Stomach smooth muscle (tissue), 2 donors: ENCODE measurements around the gene USP36.

Source experiments
- H3K27ac ChIP-seq: one replicate; pipeline ENCODE4 v1.7.0; 2013; ENCODE audit warnings: mild to moderate bottlenecking, low read length, inconsistent platforms
- H3K27me3 ChIP-seq, 2 donors: one replicate each; pipeline ENCODE4 v1.7.0; 2013; ENCODE audit warnings: low read length in 2 of 2; ENCODE audit not compliant: insufficient read depth in 2 of 2, control insufficient read depth in 1 of 2
- H3K36me3 ChIP-seq, 2 donors: one replicate each; pipeline ENCODE4 v1.7.0; 2013; ENCODE audit warnings: low read length in 2 of 2; ENCODE audit not compliant: control insufficient read depth in 2 of 2, insufficient read depth in 2 of 2
- H3K4me1 ChIP-seq: one replicate; pipeline ENCODE4 v1.7.0; 2013; ENCODE audit warnings: low read length; ENCODE audit not compliant: control insufficient read depth, insufficient read depth
- H3K4me3 ChIP-seq, 2 donors: one replicate each; pipeline ENCODE4 v1.7.0; 2013; ENCODE audit warnings: low read length in 2 of 2
- H3K9ac ChIP-seq, 2 donors: one replicate each; pipeline ENCODE4 v1.7.0; 2013; ENCODE audit warnings: low read length in 2 of 2, mild to moderate bottlenecking in 1 of 2
- H3K9me3 ChIP-seq, 2 donors: one replicate each; pipeline ENCODE4 v1.7.0; 2013; ENCODE audit warnings: low read length in 2 of 2; ENCODE audit not compliant: control insufficient read depth in 2 of 2
- donor health status: healthy.
- donor health status: Pancreatic carcinoma.

The USP36 gene

DNA sequence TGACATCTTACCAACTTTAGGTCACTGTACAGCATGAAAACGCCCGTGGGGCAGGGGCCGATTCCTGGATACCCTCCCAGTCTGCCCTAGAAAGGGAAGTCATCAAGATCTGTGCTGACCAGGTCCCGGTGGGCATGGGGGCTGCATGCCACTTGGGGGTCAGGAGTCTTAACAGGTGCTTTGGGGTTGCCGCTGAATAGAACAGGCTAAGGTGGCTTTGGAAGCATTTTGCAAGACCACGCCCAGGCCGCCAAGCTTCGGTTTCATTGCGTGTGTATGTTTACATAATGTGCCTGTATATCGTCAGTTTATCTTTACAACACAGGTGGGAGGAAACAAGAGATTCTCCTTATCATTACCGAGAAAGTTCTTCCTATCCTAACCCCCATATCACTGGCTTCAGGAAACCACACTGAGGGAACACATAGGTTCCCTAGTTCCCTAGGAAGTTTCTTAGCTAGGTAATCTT lies 13.3 kb upstream of the USP36 start:
- H3K4me1 ChIP-seq, result peaks cover 2% of the 10 kb centered on the region
- no peak overlapping the region for H3K27ac ChIP-seq
- H3K27me3 ChIP-seq, result no peaks in the 10 kb centered on the region
- H3K36me3 ChIP-seq, result peaks cover 21 to 29% of the 10 kb centered on the region in 2 donors
- H3K4me3 ChIP-seq, result no peak overlapping the region
- H3K9ac ChIP-seq, result no peak overlapping the region
- no peaks in the 10 kb centered on the region for H3K9me3 ChIP-seq

- peaks cover 2% of the 10 kb centered on the region for H3K4me1 ChIP-seq
- H3K36me3 ChIP-seq, result peaks cover 21 to 29% of the 10 kb centered on the region in 2 donors
- no peaks in the 10 kb centered on the region for H3K9me3 ChIP-seq
- no peaks in the 10 kb centered on the region for H3K27me3 ChIP-seq
- H3K9ac ChIP-seq, result no peak overlapping the region
- no peak overlapping the region for H3K27ac ChIP-seq
- no peak overlapping the region for H3K4me3 ChIP-seq
Observed at GRCh38 chr17:78852709-78853121, 12.1 kb upstream of the USP36 start.

GRCh38 chr17:78849026-78849425 lies 8.4 kb upstream of the USP36 start:
- Histone ChIP-seq H3K4me1 (no peaks in the 10 kb centered on the region), H3K9ac (no peak overlapping the region), H3K36me3 (peaks cover under 1 to 6% of the 10 kb centered on the region in 2 donors), H3K9me3 (no peaks in the 10 kb centered on the region), H3K4me3 (no peak overlapping the region), H3K27ac (no peak overlapping the region), H3K27me3 (no peaks in the 10 kb centered on the region)

- H3K27ac ChIP-seq, result no peak overlapping the region
- no peak overlapping the region for H3K9ac ChIP-seq
- peaks cover 3% of the 10 kb centered on the region for H3K4me1 ChIP-seq
- H3K9me3 ChIP-seq, result no peaks in the 10 kb centered on the region
- H3K36me3 ChIP-seq, result peaks cover 0 to 3% of the 10 kb centered on the region in 2 donors
- no peak overlapping the region for H3K4me3 ChIP-seq
- no peaks in the 10 kb centered on the region for H3K27me3 ChIP-seq
Observed at GRCh38 chr17:78847052-78847451, 6.4 kb upstream of the USP36 start.

DNA sequence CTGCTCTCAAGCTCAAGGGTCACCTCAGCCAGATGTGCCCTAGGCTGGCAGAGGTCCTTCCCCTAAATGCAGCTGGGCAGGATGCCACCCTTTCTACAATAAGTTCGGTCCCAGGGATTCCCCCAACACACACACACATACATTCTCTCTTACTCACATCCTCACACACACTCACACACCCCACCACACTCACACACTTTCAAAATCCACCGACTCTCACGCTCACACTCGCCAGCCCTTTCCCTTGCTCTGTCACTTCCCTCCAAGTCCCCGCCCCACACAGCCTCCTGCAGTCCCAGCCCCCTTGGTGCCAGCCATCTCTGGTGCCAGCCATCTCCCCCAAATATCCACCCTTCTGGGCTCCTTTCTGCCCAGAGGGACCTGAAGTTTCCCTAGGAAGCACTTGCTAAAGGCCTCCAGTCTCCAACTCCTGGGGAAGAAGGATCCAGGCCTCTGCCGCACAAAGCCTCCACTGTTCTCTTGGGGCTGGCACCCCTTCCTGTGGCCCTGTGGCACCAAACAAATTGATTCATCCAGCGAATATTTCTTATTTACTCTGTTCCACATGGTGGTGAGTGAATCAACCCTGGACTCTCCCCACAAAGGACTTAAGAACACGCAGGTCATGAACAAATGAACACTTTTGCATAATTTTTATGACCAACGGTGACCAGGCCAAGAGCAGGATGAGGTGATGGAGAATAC lies 3.8 kb upstream of the USP36 start:
- Histone ChIP-seq H3K27ac (no peak overlapping the region), H3K36me3 (no peaks in the 10 kb centered on the region), H3K4me3 (no peak overlapping the region), H3K9ac (no peak overlapping the region), H3K4me1 (peaks cover 14% of the 10 kb centered on the region), H3K27me3 (no peaks in the 10 kb centered on the region), H3K9me3 (no peaks in the 10 kb centered on the region)

GRCh38 chr17:78842881-78843565 lies 2.4 kb upstream of the USP36 start:
- H3K9ac ChIP-seq, result no peak overlapping the region
- no peaks in the 10 kb centered on the region for H3K9me3 ChIP-seq
- H3K4me1 ChIP-seq, result peaks cover 25% of the 10 kb centered on the region
- H3K36me3 ChIP-seq, result no peaks in the 10 kb centered on the region
- H3K4me3 ChIP-seq, result no peak overlapping the region
- no peak overlapping the region for H3K27ac ChIP-seq
- no peaks in the 10 kb centered on the region for H3K27me3 ChIP-seq

- H3K9ac ChIP-seq, result peak overlapping the region; percentile 90
- H3K27ac ChIP-seq, result peak overlapping the region; percentile 96
- H3K4me1 ChIP-seq, result peaks cover 33% of the 10 kb centered on the region
- no peaks in the 10 kb centered on the region for H3K27me3 ChIP-seq
- peak overlapping the region; percentile 87 to 96 for H3K4me3 ChIP-seq
- H3K9me3 ChIP-seq, result no peaks in the 10 kb centered on the region
- peaks cover 15 to 21% of the 10 kb centered on the region in 2 donors for H3K36me3 ChIP-seq
Observed at GRCh38 chr17:78840530-78840779, 159 bp downstream of the USP36 start.

DNA sequence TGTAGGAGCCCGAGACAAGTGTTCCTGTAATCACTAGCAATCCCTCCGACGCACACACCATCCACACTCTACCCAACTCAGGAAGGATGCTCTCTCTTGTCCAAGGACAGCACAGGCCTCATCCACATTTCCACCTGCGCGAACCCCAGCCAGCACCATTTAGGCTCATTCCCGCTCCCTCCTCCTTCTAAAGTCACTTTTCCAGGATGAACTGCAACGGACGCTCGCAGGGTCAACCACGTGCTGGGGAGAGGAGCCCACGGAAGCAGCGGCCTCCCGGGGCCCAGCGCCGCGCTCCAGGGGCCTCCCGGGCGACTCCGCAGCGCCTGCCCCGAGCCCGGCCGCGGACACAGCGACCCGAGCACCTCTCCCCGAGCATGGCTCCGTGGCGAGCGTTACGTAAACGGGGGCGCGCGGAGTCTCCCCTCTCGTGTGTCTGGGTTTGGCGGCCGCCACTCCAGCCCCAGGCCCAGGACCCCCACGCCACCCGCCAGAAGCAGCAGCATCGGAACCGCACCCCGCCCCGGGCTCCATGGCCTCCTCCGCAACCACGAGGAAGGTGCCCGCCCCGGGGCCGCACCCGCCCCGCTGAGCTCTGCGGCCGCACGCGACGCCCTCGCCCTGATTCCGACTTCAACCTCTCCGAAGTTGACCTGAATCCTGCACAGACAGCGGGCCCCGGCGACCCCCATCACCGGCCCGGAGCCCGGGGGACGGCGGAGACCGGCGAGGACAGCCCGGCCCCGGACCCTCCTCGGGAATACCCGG lies 668 bp downstream of the USP36 start:
- Histone ChIP-seq H3K4me3 (peak overlapping the region; percentile 87 to 96), H3K4me1 (peaks cover 33% of the 10 kb centered on the region), H3K36me3 (peaks cover 20 to 26% of the 10 kb centered on the region in 2 donors), H3K9me3 (no peaks in the 10 kb centered on the region), H3K27ac (peak overlapping the region; percentile 96), H3K9ac (peak overlapping the region; percentile 90), H3K27me3 (no peaks in the 10 kb centered on the region)

- H3K4me1 ChIP-seq, result peaks cover 33% of the 10 kb centered on the region
- H3K4me3 ChIP-seq, result peak overlapping the region; percentile 87 to 96
- H3K27ac ChIP-seq, result peak overlapping the region; percentile 96
- no peaks in the 10 kb centered on the region for H3K9me3 ChIP-seq
- no peaks in the 10 kb centered on the region for H3K27me3 ChIP-seq
- peaks cover 26 to 27% of the 10 kb centered on the region in 2 donors for H3K36me3 ChIP-seq
- H3K9ac ChIP-seq, result peak overlapping the region; percentile 90
Observed at GRCh38 chr17:78839235-78839761, 1.3 kb downstream of the USP36 start.

DNA sequence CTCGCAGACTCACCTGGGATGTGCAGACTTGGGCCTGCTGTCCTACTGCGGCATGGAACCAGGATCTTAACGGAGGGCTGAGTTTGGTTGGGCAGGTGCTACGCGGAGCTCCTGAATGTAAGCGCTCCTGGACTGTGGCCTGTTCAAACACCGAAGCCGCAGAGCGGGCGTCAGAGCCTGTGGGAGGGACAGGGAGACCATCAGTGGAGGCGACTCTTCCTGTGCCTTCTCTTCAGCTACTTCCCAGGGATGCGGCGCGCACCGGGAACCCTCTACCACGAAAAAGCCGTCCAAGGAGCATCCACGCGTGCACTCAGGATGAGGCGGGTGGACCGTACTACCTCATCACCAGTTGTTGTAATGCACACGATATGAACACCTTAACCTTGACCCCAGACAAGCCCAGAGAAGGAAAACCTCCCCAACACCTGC lies 2.0 kb downstream of the USP36 start:
- Histone ChIP-seq H3K9me3 (no peaks in the 10 kb centered on the region), H3K27me3 (no peaks in the 10 kb centered on the region), H3K36me3 (peaks cover 26 to 34% of the 10 kb centered on the region in 2 donors), H3K4me1 (peaks cover 33% of the 10 kb centered on the region), H3K9ac (peak overlapping the region in 1 of 2 donors; percentile 90), H3K4me3 (peak overlapping the region; percentile 87 to 96), H3K27ac (no peak overlapping the region)
